GM23338 (cell line): ENCODE data around the gene LLGL2. TPM values are rescaled to one million over a fixed set of nuclear protein-coding genes. Genes with fewer than 3 reads are reported as not detected.

Source experiments
- ATAC-seq: fragments of 200-7000 bp; cut with Tn5 transposase; 3 replicates; pipeline ENCODE4 v1.9.1; 2020
- DNase-seq: peaks from one replicate; pipeline ENCODE4 v3.0.0-alpha.2; 2015; ENCODE audit warnings: low spot score
- H2AFZ ChIP-seq: fragments of 200-600 bp; sonication (generic); 2 replicates; pipeline ENCODE4 v1.8.0; 2016; ENCODE audit warnings: antibody characterized with exemption, mild to moderate bottlenecking, moderate library complexity
- H3F3A ChIP-seq: fragments of 200-600 bp; sonication (generic); replicated peaks from 2 replicates; pipeline ENCODE4 v1.8.0; 2017; ENCODE audit warnings: antibody characterized with exemption, mixed run types, low read depth
- H3K27ac ChIP-seq: fragments of 200-600 bp; sonication (generic); 2 replicates; pipeline ENCODE4 v1.6.1; 2016; ENCODE audit warnings: low read depth
- H3K27me3 ChIP-seq: fragments of 200-600 bp; sonication (generic); 2 replicates; pipeline ENCODE4 v1.8.0; 2016; ENCODE audit warnings: mild to moderate bottlenecking, mixed run types, moderate library complexity; ENCODE audit not compliant: insufficient read depth
- H3K36me3 ChIP-seq: fragments of 200-600 bp; sonication (generic); 2 replicates; pipeline ENCODE4 v1.8.0; 2016; ENCODE audit warnings: mild to moderate bottlenecking; ENCODE audit not compliant: insufficient read depth
- H3K4me1 ChIP-seq: fragments of 200-600 bp; sonication (generic); 2 replicates; pipeline ENCODE4 v1.8.0; 2016; ENCODE audit warnings: mild to moderate bottlenecking, moderate library complexity; ENCODE audit not compliant: insufficient read depth
- H3K4me2 ChIP-seq: fragments of 200-600 bp; sonication (generic); 2 replicates; pipeline ENCODE4 v1.7.1; 2017; ENCODE audit warnings: mixed run types
- H3K4me3 ChIP-seq: fragments of 200-600 bp; sonication (generic); 2 replicates; pipeline ENCODE4 v1.6.1; 2016; ENCODE audit warnings: mixed run types
- H3K79me2 ChIP-seq: fragments of 200-600 bp; sonication (generic); replicated peaks from 2 replicates; pipeline ENCODE4 v1.8.0; 2017; ENCODE audit warnings: mild to moderate bottlenecking; ENCODE audit not compliant: insufficient read depth
- H3K9me2 ChIP-seq: fragments of 200-600 bp; sonication (generic); 2 replicates; pipeline ENCODE4 v1.8.0; 2017; ENCODE audit not compliant: insufficient read depth
- H4K20me1 ChIP-seq: fragments of 200-600 bp; sonication (generic); replicated peaks from 2 replicates; pipeline ENCODE4 v1.8.0; 2017; ENCODE audit warnings: mild to moderate bottlenecking; ENCODE audit not compliant: insufficient read depth
- H3K27ac Mint-ChIP-seq: 2 replicates; pipeline ENCODE4 v1.8.0; 2020; ENCODE audit warnings: inconsistent platforms, mild to moderate bottlenecking, moderate library complexity, mixed read lengths
- H3K27me3 Mint-ChIP-seq: 3 replicates; pipeline ENCODE4 v1.8.0; 2022; ENCODE audit warnings: low read depth, mild to moderate bottlenecking, moderate library complexity, mixed read lengths, inconsistent platforms; ENCODE audit not compliant: insufficient read depth, poor library complexity
- H3K36me3 Mint-ChIP-seq: 3 replicates; pipeline ENCODE4 v1.8.0; 2021; ENCODE audit warnings: low read depth, mild to moderate bottlenecking, inconsistent platforms, moderate library complexity, mixed read lengths
- H3K4me1 Mint-ChIP-seq: 3 replicates; pipeline ENCODE4 v1.8.0; 2020; ENCODE audit warnings: mild to moderate bottlenecking, inconsistent platforms, mixed read lengths
- H3K4me3 Mint-ChIP-seq: 3 replicates; pipeline ENCODE4 v1.8.0; 2021; ENCODE audit warnings: moderate library complexity, mild to moderate bottlenecking, inconsistent platforms, mixed read lengths
- H3K9me3 Mint-ChIP-seq: 3 replicates; pipeline ENCODE4 v1.8.0; 2020; ENCODE audit warnings: moderate library complexity, mild to moderate bottlenecking, inconsistent platforms, mixed read lengths
- CREB1 ChIP-seq: fragments of 250-450 bp; sonication (Bioruptor Pico); IDR thresholded peaks from 2 replicates; pipeline ENCODE4 v1.5.0; 2020; ENCODE audit warnings: low read depth, mild to moderate bottlenecking, moderate library complexity
- ETS1 ChIP-seq: IDR thresholded peaks from 2 replicates; pipeline ENCODE4 v1.6.1; 2016; ENCODE audit warnings: antibody characterized with exemption
- EZH2 ChIP-seq: fragments of 200-600 bp; sonication (generic); IDR thresholded peaks from one replicate; pipeline ENCODE4 v1.8.0; 2017; ENCODE audit warnings: antibody characterized with exemption, mild to moderate bottlenecking, low read depth; ENCODE audit not compliant: unreplicated experiment
- EZH2phosphoT487 ChIP-seq: fragments of 200-600 bp; sonication (generic); IDR thresholded peaks from one replicate; pipeline ENCODE4 v1.8.1; 2018; ENCODE audit warnings: antibody characterized with exemption; ENCODE audit not compliant: unreplicated experiment
- JUNB ChIP-seq: IDR thresholded peaks from one replicate; pipeline ENCODE4 v1.6.1; 2016; ENCODE audit warnings: antibody characterized with exemption; ENCODE audit not compliant: unreplicated experiment
- NANOG ChIP-seq: IDR thresholded peaks from 2 replicates; pipeline ENCODE4 v1.6.1; 2016; ENCODE audit warnings: antibody characterized with exemption, borderline replicate concordance
- POLR2AphosphoS5 ChIP-seq: IDR thresholded peaks from 2 replicates; pipeline ENCODE4 v1.6.1; 2016; ENCODE audit warnings: antibody characterized with exemption, low read depth
- REST ChIP-seq: IDR thresholded peaks from one replicate; pipeline ENCODE4 v1.6.1; 2018; ENCODE audit warnings: antibody characterized with exemption; ENCODE audit not compliant: unreplicated experiment
- ZNF462 ChIP-seq: fragments of 250-450 bp; sonication (Bioruptor Pico); IDR thresholded peaks from 2 replicates; pipeline ENCODE4 v1.5.0; 2020; ENCODE audit warnings: mild to moderate bottlenecking, moderate library complexity
- polyA plus RNA-seq: library from polyadenylated mRNA; unstranded; fragments of >200 nt; fragmentation: Nextera tagmentation; extraction: Ambion mirVana; gene quantifications from 2 replicates; pipeline ENCODE4 v1.2.1, GENCODE V29; 2016
- total RNA-seq: library from RNA; depleted of rRNA; stranded (reverse); fragments of >200 nt; shearing (Covaris generic); gene quantifications from 2 replicates; pipeline ENCODE4 v1.2.3, GENCODE V29; 2014

Gene LLGL2
- total and polyA plus RNA-seq, 2 experiments from 2014 or later: 62.5 to 78.5 TPM

- Mint-ChIP-seq H3K4me3 (no peak overlapping the region), H3K27me3 (peaks cover 1% of the 10 kb centered on the region), H3K9me3 (no peaks in the 10 kb centered on the region), H3K4me1 (no peaks in the 10 kb centered on the region; the same call in 2 of the 3 replicates), H3K36me3 (peaks cover 3% of the 10 kb centered on the region; the same call in 1 of the 3 replicates), H3K27ac (no peak overlapping the region)
- Histone ChIP-seq H3F3A (no peaks in the 10 kb centered on the region), H3K27me3 (no peaks in the 10 kb centered on the region), H3K4me1 (no peaks in the 10 kb centered on the region), H3K4me2 (no peak overlapping the region), H3K4me3 (no peak overlapping the region), H2AFZ (no peak overlapping the region), H3K27ac (no peak overlapping the region), H3K79me2 (no peaks in the 10 kb centered on the region), H4K20me1 (no peaks in the 10 kb centered on the region), H3K9me2 (no peaks in the 10 kb centered on the region), H3K36me3 (no peaks in the 10 kb centered on the region)
- ATAC-seq: no peak
- TF ChIP-seq POLR2AphosphoS5 (no peak), NANOG (no peak), EZH2phosphoT487 (no peak)
- no peak for DNase-seq
Measured at GRCh38 chr17:75572713-75573539, 47.4 kb downstream of the LLGL2 start.

- Mint-ChIP-seq H3K4me1 (no peaks in the 10 kb centered on the region; the same call in 1 of the 3 replicates), H3K4me3 (no peak overlapping the region), H3K36me3 (peaks cover 3% of the 10 kb centered on the region; the same call in 1 of the 3 replicates), H3K9me3 (no peaks in the 10 kb centered on the region), H3K27me3 (peaks cover 1% of the 10 kb centered on the region), H3K27ac (no peak overlapping the region)
- Histone ChIP-seq H3K27ac (no peak overlapping the region), H3K4me3 (no peak overlapping the region), H3K9me2 (no peaks in the 10 kb centered on the region), H3K79me2 (no peaks in the 10 kb centered on the region), H3K4me1 (no peaks in the 10 kb centered on the region), H2AFZ (no peak overlapping the region), H3K4me2 (no peak overlapping the region), H3K36me3 (no peaks in the 10 kb centered on the region), H3F3A (no peaks in the 10 kb centered on the region), H3K27me3 (no peaks in the 10 kb centered on the region), H4K20me1 (no peaks in the 10 kb centered on the region)
- no peak for ATAC-seq
- DNase-seq: no peak
- no peak for TF ChIP-seq JUNB
- TF ChIP-seq NANOG: no peak
- TF ChIP-seq EZH2: no peak
- TF ChIP-seq ZNF462: no peak
- no peak for TF ChIP-seq ETS1
- TF ChIP-seq CREB1 (CRISPR knock-in tag): no peak
- TF ChIP-seq POLR2AphosphoS5: no peak
- TF ChIP-seq REST: no peak
Measured at GRCh38 chr17:75573540-75573957, 48.1 kb downstream of the LLGL2 start.
